OCI-LY3 (cell line): ENCODE results near the gene NTN4.

ENCODE experiments used
- H2AFZ ChIP-seq: fragments of 200-600, 300-600 bp; shearing (Covaris generic); 2 replicates; pipeline ENCODE4 v1.6.0; 2014; ENCODE audit warnings: antibody characterized with exemption, low read depth, low read length
- H3K27ac ChIP-seq: fragments of 200-600, 300-600 bp; sonication (generic); 2 replicates; pipeline ENCODE4 v1.5.1; 2014; ENCODE audit warnings: mild to moderate bottlenecking, low read length, moderate library complexity, mixed read lengths
- H3K27me3 ChIP-seq: fragments of 200-600, 300-600 bp; sonication (generic); 2 replicates; pipeline ENCODE4 v1.6.1; 2014; ENCODE audit warnings: low read depth, low read length, mixed read lengths
- H3K36me3 ChIP-seq: fragments of 200-600, 300-600 bp; sonication (generic); replicated peaks from 2 replicates; pipeline ENCODE3; 2014; ENCODE audit warnings: low read depth, low read length, mixed read lengths
- H3K4me1 ChIP-seq: fragments of 300-600, 200-600 bp; sonication (generic); 2 replicates; pipeline ENCODE4 v1.6.1; 2014; ENCODE audit warnings: low read length, mixed read lengths
- H3K4me2 ChIP-seq: fragments of 200-600, 300-600 bp; sonication (generic); 2 replicates; pipeline ENCODE4 v1.6.1; 2014; ENCODE audit warnings: low read length, mixed read lengths
- H3K4me3 ChIP-seq: fragments of 300-600, 200-600 bp; sonication (generic); 2 replicates; pipeline ENCODE4 v1.5.1; 2014; ENCODE audit warnings: antibody characterized with exemption, mild to moderate bottlenecking, low read length, moderate library complexity
- H3K79me2 ChIP-seq: fragments of 300-600, 200-600 bp; shearing (Covaris generic); 2 replicates; pipeline ENCODE4 v1.6.1; 2014; ENCODE audit warnings: mild to moderate bottlenecking, low read length, mixed read lengths
- H3K9ac ChIP-seq: fragments of 300-600, 200-600 bp; shearing (Covaris generic); 2 replicates; pipeline ENCODE4 v1.6.0; 2014; ENCODE audit warnings: mild to moderate bottlenecking, low read length, moderate library complexity
- H3K9me3 ChIP-seq: fragments of 200-600, 300-600 bp; shearing (Covaris generic); 2 replicates; pipeline ENCODE4 v1.6.1; 2014; ENCODE audit warnings: low read length, mixed read lengths; ENCODE audit not compliant: insufficient read depth
- H4K20me1 ChIP-seq: fragments of 200-600, 300-600 bp; sonication (generic); 2 replicates; pipeline ENCODE4 v1.6.1; 2016; ENCODE audit warnings: low read length, mixed read lengths; ENCODE audit not compliant: insufficient read depth
- CTCF ChIP-seq: fragments of 200-600, 300-600 bp; sonication (generic); IDR thresholded peaks from 2 replicates; pipeline ENCODE4 v1.5.1; 2014; ENCODE audit warnings: antibody characterized with exemption, low read length, low read depth
- EZH2phosphoT487 ChIP-seq: fragments of 200-600 bp; shearing (Covaris generic); IDR thresholded peaks from 2 replicates; pipeline ENCODE4 v1.6.1; 2018; ENCODE audit warnings: antibody characterized with exemption, mixed run types, low read depth

The NTN4 gene

GRCh38 chr12:95836185-95836609, 45.6 kb upstream of the NTN4 start:
- Histone ChIP-seq H3K27ac (no peak overlapping the region), H3K36me3 (no peaks in the 10 kb centered on the region), H3K4me1 (peaks cover 1% of the 10 kb centered on the region; the same call in 1 of the 2 replicates), H4K20me1 (no peaks in the 10 kb centered on the region), H3K4me3 (no peak overlapping the region), H3K4me2 (no peak overlapping the region), H3K27me3 (peaks cover 32% of the 10 kb centered on the region), H2AFZ (no peak overlapping the region), H3K79me2 (no peaks in the 10 kb centered on the region), H3K9ac (no peak overlapping the region), H3K9me3 (no peaks in the 10 kb centered on the region)
- no peak for TF ChIP-seq CTCF
- no peak for TF ChIP-seq EZH2phosphoT487

GRCh38 chr12:95834572-95834971, 44.0 kb upstream of the NTN4 start:
- TF ChIP-seq CTCF (no peak), EZH2phosphoT487 (no peak)
- Histone ChIP-seq H3K4me3 (no peak overlapping the region), H3K36me3 (no peaks in the 10 kb centered on the region), H3K4me2 (no peak overlapping the region), H4K20me1 (no peaks in the 10 kb centered on the region), H3K27ac (no peak overlapping the region), H3K79me2 (no peaks in the 10 kb centered on the region), H3K4me1 (peaks cover 16% of the 10 kb centered on the region), H3K27me3 (peaks cover 32% of the 10 kb centered on the region), H3K9me3 (no peaks in the 10 kb centered on the region), H2AFZ (no peak overlapping the region), H3K9ac (no peak overlapping the region)

GRCh38 chr12:95830335-95831089, 39.9 kb upstream of the NTN4 start:
- H3K4me2 ChIP-seq: peak overlapping the region; percentile 45
- no peak for TF ChIP-seq CTCF
- no peak for TF ChIP-seq EZH2phosphoT487

GRCh38 chr12:95829395-95829794, 38.8 kb upstream of the NTN4 start:
- Histone ChIP-seq H4K20me1 (no peaks in the 10 kb centered on the region), H3K9ac (no peak overlapping the region), H3K4me2 (no peak overlapping the region), H3K79me2 (no peaks in the 10 kb centered on the region), H3K9me3 (no peaks in the 10 kb centered on the region), H3K4me1 (peaks cover 16% of the 10 kb centered on the region), H3K27ac (no peak overlapping the region), H3K27me3 (peaks cover 34% of the 10 kb centered on the region), H2AFZ (no peak overlapping the region), H3K36me3 (no peaks in the 10 kb centered on the region), H3K4me3 (no peak overlapping the region)
- TF ChIP-seq EZH2phosphoT487: no peak
- no peak for TF ChIP-seq CTCF

More at GRCh38 chr12:95830335-95831089, 39.9 kb upstream of the NTN4 start:
- Histone ChIP-seq H3K9ac (no peak overlapping the region), H3K27ac (no peak overlapping the region), H4K20me1 (no peaks in the 10 kb centered on the region), H2AFZ (no peak overlapping the region), H3K9me3 (no peaks in the 10 kb centered on the region), H3K4me3 (peak overlapping the region; percentile 14; the same call in 1 of the 2 replicates), H3K79me2 (no peaks in the 10 kb centered on the region), H3K36me3 (no peaks in the 10 kb centered on the region), H3K4me1 (peaks cover 16% of the 10 kb centered on the region), H3K27me3 (peaks cover 41% of the 10 kb centered on the region)
